Measurements from ENCODE around the gene FRMD4A. TPM values are rescaled to one million over a fixed set of nuclear protein-coding genes. Genes with fewer than 3 reads are reported as not detected.
A peak's percentile ranks its signal among the peaks of the same experiment; 100 is the strongest.

FRMD4A gene
- total and polyA plus RNA-seq, 2 of the 4 experiments (the other 2 are of a cell fraction): 30.3 to 68.8 TPM

DNA sequence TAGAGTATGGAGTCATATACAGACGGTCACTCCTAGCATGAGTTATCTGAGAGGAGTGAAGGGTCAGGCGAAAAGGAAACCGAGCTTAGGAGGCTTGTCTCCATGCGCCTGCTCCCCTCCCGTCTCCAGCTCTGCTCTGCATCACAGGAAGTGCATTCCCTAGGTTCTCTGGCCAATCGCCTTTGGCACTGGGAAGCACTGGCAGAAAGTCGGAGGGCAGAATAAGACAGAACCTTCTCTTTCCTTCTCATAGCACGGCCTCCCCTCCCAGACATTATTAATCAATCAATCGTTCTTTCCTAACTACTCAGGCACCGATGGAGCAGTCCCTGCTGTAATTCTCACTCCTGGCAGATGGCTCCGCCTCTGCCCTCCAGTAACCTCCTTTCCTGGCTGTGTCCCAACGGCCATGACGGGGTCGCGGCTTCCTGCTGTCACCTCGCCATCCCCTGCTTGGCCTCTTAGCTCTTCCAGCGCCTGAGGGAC, 177.1 kb downstream of the FRMD4A start:
- Histone ChIP-seq H3K23ac (ENCODE audit: low read depth, low read length) (0 out of 2 replicates have a peak overlapping the region, but pooled peaks have one; percentile 3), H3K79me1 (ENCODE audit: low read depth in 1 of 2, low read length in 2 of 2) (no peaks in the 10 kb centered on the region), H2AK9ac (replicated peaks; ENCODE audit: low read depth, low read length, poor library complexity) (no peak overlapping the region), H4K8ac (ENCODE audit: low read depth in 2 of 2, low read length in 2 of 2) (peak overlapping the region; percentile 22 to 65; a peak in 3 of 4 replicates), H3K27ac (ENCODE audit: insufficient read depth, low read length) (no peak overlapping the region), H2AK5ac (ENCODE audit: low read depth, low read length) (peak overlapping the region; percentile 11; the same call in 1 of the 2 replicates), H2BK20ac (ENCODE audit: low read depth, low read length) (no peak overlapping the region; the same call in 1 of the 2 replicates), H2AFZ (replicated peaks; ENCODE audit: low read length, poor library complexity) (peak overlapping the region; percentile 84), H3K9me3 (ENCODE audit: control insufficient read depth, insufficient read depth, low read length) (peaks cover 2% of the 10 kb centered on the region; the same call in 1 of the 2 replicates), H3K9me1 (ENCODE audit: insufficient read depth, low read length) (no peaks in the 10 kb centered on the region; the same call in none of the 2 replicates), H3K9ac (ENCODE audit: low read depth, low read length) (no peak overlapping the region), H3K27me3 (ENCODE audit: control insufficient read depth, insufficient read depth, low read length) (peaks cover 9% of the 10 kb centered on the region), H3K4ac (ENCODE audit: low read depth, low read length) (0 out of 2 replicates have a peak overlapping the region, but pooled peaks have one; percentile 3), H3K4me2 (ENCODE audit: low read depth, low read length) (peak overlapping the region; percentile 60), H3K18ac (ENCODE audit: low read depth, low read length) (peak overlapping the region; percentile 46; the same call in 1 of the 2 replicates), H3K56ac (ENCODE audit: extremely low read depth, insufficient read depth, low read length) (no peak overlapping the region), H3K4me1 (ENCODE audit: control insufficient read depth, insufficient read depth, low read length) (peaks cover 6% of the 10 kb centered on the region), H4K91ac (ENCODE audit: insufficient read depth, low read depth, low read length) (peak overlapping the region; percentile 2; the same call in 1 of the 2 replicates), H3K4me3 (ENCODE audit: insufficient read depth, low read depth, low read length) (no peak overlapping the region), H2BK15ac (ENCODE audit: low read depth, low read length) (peak overlapping the region; percentile 29; the same call in 1 of the 3 replicates), H3K36me3 (ENCODE audit: control insufficient read depth, insufficient read depth, low read length) (no peaks in the 10 kb centered on the region), H4K5ac (ENCODE audit: low read depth, low read length) (peak overlapping the region; percentile 24), H4K20me1 (ENCODE audit: insufficient read depth, low read length) (no peaks in the 10 kb centered on the region), H2BK120ac (ENCODE audit: low read depth, low read length) (peak overlapping the region; percentile 25; the same call in 1 of the 2 replicates), H2BK5ac (ENCODE audit: low read depth, low read length, poor library complexity, severe bottlenecking) (no peak overlapping the region), H3K14ac (replicated peaks; ENCODE audit: low read depth, low read length) (peak overlapping the region; percentile 44; the same call in 1 of the 2 replicates)
- BruUV-seq (replicated peaks): no TSS peak
- ChIA-PET CTCF (no interaction called here), POLR2A (ENCODE audit: unreplicated experiment) (no interaction called here)
- 21% methylated on average over 4 of the region's 17 CpGs; no CpG with 5 or more reads in 1 of the 2 experiments for WGBS, 2 experiments (ENCODE audit: extremely low coverage in 2 of 2, insufficient read length in 1 of 2)
- DNase-seq: peak; percentile 37
- dilution Hi-C loops (cut with HindIII; ENCODE audit: low sequenced_read_pairs, unreplicated experiment) (no loop called here), intact Hi-C loops (cut with micrococcal nuclease) (no loop called here), in situ Hi-C loops (cut with MboI; ENCODE audit: low sequenced_read_pairs) (no loop called here)
- ATAC-seq (ENCODE audit: low read depth): peak; percentile 46
- TF ChIP-seq CEBPB (IDR thresholded peaks at IDR 0.05; ENCODE audit: low read depth, low read length) (no peak), FOS (IDR thresholded peaks at IDR 0.05; ENCODE audit: low read depth, low read length) (no peak), RFX5 (IDR thresholded peaks at IDR 0.05; ENCODE audit: low read depth, low read length) (no peak), BHLHE40 (IDR thresholded peaks at IDR 0.05; ENCODE audit: low read depth, low read length) (no peak), MXI1 (IDR thresholded peaks at IDR 0.05; ENCODE audit: borderline replicate concordance, low read depth, low read length) (no peak), NFE2L2 (IDR thresholded peaks at IDR 0.05; ENCODE audit: low read depth, low read length) (no peak), RAD21 (IDR thresholded peaks at IDR 0.05; ENCODE audit: low read length) (no peak), MAFK (IDR thresholded peaks at IDR 0.05; ENCODE audit: low read depth, low read length) (no peak), POLR2A (IDR thresholded peaks at IDR 0.05; ENCODE audit: low read depth, low read length) (no peak)
- TF ChIP-seq, protein P1, sequence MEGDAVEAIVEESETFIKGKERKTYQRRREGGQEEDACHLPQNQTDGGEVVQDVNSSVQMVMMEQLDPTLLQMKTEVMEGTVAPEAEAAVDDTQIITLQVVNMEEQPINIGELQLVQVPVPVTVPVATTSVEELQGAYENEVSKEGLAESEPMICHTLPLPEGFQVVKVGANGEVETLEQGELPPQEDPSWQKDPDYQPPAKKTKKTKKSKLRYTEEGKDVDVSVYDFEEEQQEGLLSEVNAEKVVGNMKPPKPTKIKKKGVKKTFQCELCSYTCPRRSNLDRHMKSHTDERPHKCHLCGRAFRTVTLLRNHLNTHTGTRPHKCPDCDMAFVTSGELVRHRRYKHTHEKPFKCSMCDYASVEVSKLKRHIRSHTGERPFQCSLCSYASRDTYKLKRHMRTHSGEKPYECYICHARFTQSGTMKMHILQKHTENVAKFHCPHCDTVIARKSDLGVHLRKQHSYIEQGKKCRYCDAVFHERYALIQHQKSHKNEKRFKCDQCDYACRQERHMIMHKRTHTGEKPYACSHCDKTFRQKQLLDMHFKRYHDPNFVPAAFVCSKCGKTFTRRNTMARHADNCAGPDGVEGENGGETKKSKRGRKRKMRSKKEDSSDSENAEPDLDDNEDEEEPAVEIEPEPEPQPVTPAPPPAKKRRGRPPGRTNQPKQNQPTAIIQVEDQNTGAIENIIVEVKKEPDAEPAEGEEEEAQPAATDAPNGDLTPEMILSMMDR (conservative IDR thresholded peaks at IDR 0.05; ENCODE audit: low read depth, low read length): no peak
- TF ChIP-seq, protein P2, sequence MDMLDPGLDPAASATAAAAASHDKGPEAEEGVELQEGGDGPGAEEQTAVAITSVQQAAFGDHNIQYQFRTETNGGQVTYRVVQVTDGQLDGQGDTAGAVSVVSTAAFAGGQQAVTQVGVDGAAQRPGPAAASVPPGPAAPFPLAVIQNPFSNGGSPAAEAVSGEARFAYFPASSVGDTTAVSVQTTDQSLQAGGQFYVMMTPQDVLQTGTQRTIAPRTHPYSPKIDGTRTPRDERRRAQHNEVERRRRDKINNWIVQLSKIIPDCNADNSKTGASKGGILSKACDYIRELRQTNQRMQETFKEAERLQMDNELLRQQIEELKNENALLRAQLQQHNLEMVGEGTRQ (IDR thresholded peaks at IDR 0.05; ENCODE audit: low read depth, low read length): no peak

All from IMR-90 (cell line).